Large intestine (tissue), 3 donors: ENCODE measurements around the gene RETREG1. TPM values are rescaled to one million over a fixed set of nuclear protein-coding genes. Genes with fewer than 3 reads are reported as not detected.
"Not testable (repeated sequence)": the region's sequence is repeated elsewhere in the genome, so short reads cannot be mapped to it uniquely, and the experiment has no call there.

Experiments used
- DNase-seq, 2 donors: peaks; one replicate each; pipeline versions ENCODE4 v3.0.0 to v3.0.0-alpha.2; 2013
- H3K27ac ChIP-seq: one replicate; pipeline ENCODE4 v1.5.1; 2013; ENCODE audit warnings: low read length
- H3K27me3 ChIP-seq: 2 replicates; pipeline ENCODE4 v1.6.1; 2013; ENCODE audit warnings: low read length; ENCODE audit not compliant: control insufficient read depth, insufficient read depth
- H3K36me3 ChIP-seq: 2 replicates; pipeline ENCODE4 v1.6.1; 2013; ENCODE audit warnings: low read length; ENCODE audit not compliant: control insufficient read depth, insufficient read depth
- H3K4me1 ChIP-seq: one replicate; pipeline ENCODE4 v1.6.1; 2013; ENCODE audit warnings: low read length; ENCODE audit not compliant: control insufficient read depth, insufficient read depth
- H3K4me3 ChIP-seq: one replicate; pipeline ENCODE4 v1.5.1; 2013; ENCODE audit warnings: low read length
- H3K9me3 ChIP-seq: one replicate; pipeline ENCODE4 v1.6.1; 2013; ENCODE audit warnings: mild to moderate bottlenecking, low read depth, low read length, moderate library complexity; ENCODE audit not compliant: control insufficient read depth
- WGBS: methylation state at CpG from one replicate; pipeline ENCODE4 v1.1.5; 2013; ENCODE audit warnings: low lambda C conversion rate; ENCODE audit not compliant: insufficient coverage; 5-methylcytosine and 5-hydroxymethylcytosine counted together
- polyA plus RNA-seq: library from polyadenylated mRNA; unstranded; fragments of 120-200 nt; gene quantifications from one replicate; pipeline ENCODE4 v1.2.1, GENCODE V29; 2013

The RETREG1 gene
- polyA plus RNA-seq, 1 donor, result 27.0 TPM

DNA sequence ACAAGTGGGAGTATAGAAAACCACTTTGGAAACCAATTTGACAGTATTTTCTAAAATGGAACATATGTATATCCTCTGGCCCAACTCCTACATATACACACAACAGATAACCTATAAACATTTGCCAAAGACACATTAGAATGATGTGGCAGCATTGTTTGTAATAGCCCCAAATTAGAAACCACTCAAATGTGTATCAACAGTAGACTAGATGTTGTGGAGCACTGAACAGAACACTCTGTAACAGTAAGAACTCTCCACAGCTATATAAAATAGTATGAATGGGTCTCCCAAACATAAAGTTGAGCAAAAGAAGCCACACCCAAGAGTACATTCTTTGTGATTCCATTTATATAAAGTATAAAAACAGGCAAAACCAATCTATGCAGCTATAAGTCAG lies 157.3 kb downstream of the RETREG1 start:
- DNase-seq, result no peak
- Histone ChIP-seq H3K4me1 (peaks cover 19% of the 10 kb centered on the region), H3K4me3 (no peak overlapping the region), H3K36me3 (peaks cover 66% of the 10 kb centered on the region), H3K27me3 (no peaks in the 10 kb centered on the region), H3K27ac (no peak overlapping the region), H3K9me3 (no peaks in the 10 kb centered on the region)

DNA sequence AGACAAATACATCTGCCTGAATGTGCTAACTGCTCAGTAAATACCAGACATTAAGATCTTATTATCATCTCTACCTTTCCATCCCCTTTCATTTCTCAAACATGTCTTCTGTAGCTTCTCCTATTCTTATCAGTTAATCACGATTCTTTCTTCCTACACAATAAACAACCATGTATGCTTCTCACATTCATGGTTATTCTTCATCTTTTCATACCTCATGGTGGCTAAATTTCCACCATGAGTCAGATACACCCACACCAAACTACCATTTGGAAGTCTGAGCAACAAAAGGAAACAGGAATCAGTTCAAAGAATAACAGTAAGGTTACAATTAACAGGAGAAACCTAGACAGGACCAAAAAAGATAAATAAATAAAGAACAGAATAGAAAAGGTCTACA lies 158.9 kb downstream of the RETREG1 start:
- Histone ChIP-seq H3K4me3 (no peak overlapping the region), H3K27me3 (no peaks in the 10 kb centered on the region), H3K9me3 (no peaks in the 10 kb centered on the region), H3K27ac (peak overlapping the region; percentile 40), H3K36me3 (peaks cover 68% of the 10 kb centered on the region), H3K4me1 (peaks cover 7% of the 10 kb centered on the region)
- WGBS, result 83% methylated on average over 1 of the region's 1 CpG
- DNase-seq, result no peak

DNA sequence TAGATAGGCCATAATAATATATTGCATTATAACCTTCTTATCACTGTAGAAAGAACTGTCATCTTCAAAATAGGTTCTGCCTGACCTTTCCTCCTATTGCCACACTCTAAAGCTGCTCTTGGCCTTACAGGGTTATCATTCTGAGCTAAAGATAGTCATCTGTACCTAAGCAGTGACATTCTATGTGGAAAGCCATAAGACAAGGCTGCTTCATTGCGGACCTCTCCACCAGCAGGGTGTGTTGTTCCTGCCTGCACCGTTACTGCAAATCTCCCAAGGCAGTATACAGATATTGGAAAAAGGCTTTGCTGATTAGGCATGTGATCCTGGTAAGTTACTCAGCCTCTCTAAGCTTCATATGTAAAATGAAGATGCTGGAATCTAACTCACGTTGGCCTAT lies 159.3 kb downstream of the RETREG1 start:
- H3K4me1 ChIP-seq, result peaks cover 6% of the 10 kb centered on the region
- H3K9me3 ChIP-seq, result no peaks in the 10 kb centered on the region
- no CpG with 5 or more reads among the region's 3 CpGs for WGBS
- peak overlapping the region; percentile 40 for H3K27ac ChIP-seq
- no peaks in the 10 kb centered on the region for H3K27me3 ChIP-seq
- peaks cover 67% of the 10 kb centered on the region for H3K36me3 ChIP-seq
- DNase-seq, result no peak
- no peak overlapping the region for H3K4me3 ChIP-seq

- no CpG with 5 or more reads among the region's 4 CpGs for WGBS
- Histone ChIP-seq H3K4me3 (no peak overlapping the region), H3K27me3 (no peaks in the 10 kb centered on the region), H3K27ac (peak overlapping the region; percentile 51), H3K4me1 (peaks cover 6% of the 10 kb centered on the region), H3K36me3 (peaks cover 67% of the 10 kb centered on the region), H3K9me3 (no peaks in the 10 kb centered on the region)
- peak in 1 of 2 donors; percentile 39 for DNase-seq
Observed at GRCh38 chr5:16456103-16456832, 160.5 kb downstream of the RETREG1 start.

GRCh38 chr5:16455668-16456067 lies 161.1 kb downstream of the RETREG1 start:
- no peak for DNase-seq
- Histone ChIP-seq H3K4me3 (no peak overlapping the region), H3K27ac (no peak overlapping the region), H3K9me3 (no peaks in the 10 kb centered on the region), H3K36me3 (peaks cover 67% of the 10 kb centered on the region), H3K4me1 (peaks cover 6% of the 10 kb centered on the region), H3K27me3 (no peaks in the 10 kb centered on the region)
- no CpG with 5 or more reads among the region's 5 CpGs for WGBS

GRCh38 chr5:16454686-16455085 lies 162.1 kb downstream of the RETREG1 start:
- no peaks in the 10 kb centered on the region for H3K9me3 ChIP-seq
- H3K4me1 ChIP-seq, result peaks cover 6% of the 10 kb centered on the region
- DNase-seq, result no peak
- WGBS, result no CpG with 5 or more reads among the region's 4 CpGs
- H3K4me3 ChIP-seq, result no peak overlapping the region
- peaks cover 71% of the 10 kb centered on the region for H3K36me3 ChIP-seq
- no peaks in the 10 kb centered on the region for H3K27me3 ChIP-seq
- no peak overlapping the region for H3K27ac ChIP-seq

GRCh38 chr5:16453609-16454008 lies 163.2 kb downstream of the RETREG1 start:
- DNase-seq, result no peak
- Histone ChIP-seq H3K36me3 (peaks cover 80% of the 10 kb centered on the region), H3K9me3 (no peaks in the 10 kb centered on the region), H3K27ac (no peak overlapping the region), H3K4me3 (no peak overlapping the region), H3K27me3 (no peaks in the 10 kb centered on the region), H3K4me1 (peaks cover 6% of the 10 kb centered on the region)

- H3K27me3 ChIP-seq, result no peaks in the 10 kb centered on the region
- H3K9me3 ChIP-seq, result no peaks in the 10 kb centered on the region
- no peak overlapping the region for H3K27ac ChIP-seq
- DNase-seq, result no peak
- WGBS, result 89% methylated on average over 1 of the region's 2 CpGs
- no peak overlapping the region for H3K4me3 ChIP-seq
- peaks cover 61% of the 10 kb centered on the region for H3K36me3 ChIP-seq
- H3K4me1 ChIP-seq, result no peaks in the 10 kb centered on the region
Observed at GRCh38 chr5:16450163-16450562, 166.6 kb downstream of the RETREG1 start.

DNA sequence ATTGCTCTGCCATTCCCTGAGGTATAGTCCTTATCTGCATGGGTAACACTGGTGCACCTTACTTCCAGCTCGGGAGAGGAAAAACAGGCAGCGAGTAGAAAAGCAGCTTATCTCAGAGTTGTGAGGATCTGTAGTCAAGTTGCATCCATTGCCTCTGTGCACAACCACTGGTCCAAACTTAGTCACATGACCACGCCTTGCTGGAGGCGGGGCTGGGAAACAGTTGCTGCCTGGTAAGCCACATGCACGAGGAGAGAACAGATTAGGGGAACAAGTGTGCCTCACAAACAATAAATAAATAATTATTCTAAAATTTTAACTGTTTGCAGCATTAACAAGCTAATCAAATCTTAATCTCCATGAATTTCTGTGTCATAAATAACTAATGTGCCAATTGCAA lies 169.8 kb downstream of the RETREG1 start:
- no peak overlapping the region for H3K4me3 ChIP-seq
- no peaks in the 10 kb centered on the region for H3K9me3 ChIP-seq
- no CpG with 5 or more reads among the region's 5 CpGs for WGBS
- peaks cover 42% of the 10 kb centered on the region for H3K36me3 ChIP-seq
- no peak overlapping the region for H3K27ac ChIP-seq
- no peaks in the 10 kb centered on the region for H3K4me1 ChIP-seq
- DNase-seq, result no peak
- no peaks in the 10 kb centered on the region for H3K27me3 ChIP-seq

DNA sequence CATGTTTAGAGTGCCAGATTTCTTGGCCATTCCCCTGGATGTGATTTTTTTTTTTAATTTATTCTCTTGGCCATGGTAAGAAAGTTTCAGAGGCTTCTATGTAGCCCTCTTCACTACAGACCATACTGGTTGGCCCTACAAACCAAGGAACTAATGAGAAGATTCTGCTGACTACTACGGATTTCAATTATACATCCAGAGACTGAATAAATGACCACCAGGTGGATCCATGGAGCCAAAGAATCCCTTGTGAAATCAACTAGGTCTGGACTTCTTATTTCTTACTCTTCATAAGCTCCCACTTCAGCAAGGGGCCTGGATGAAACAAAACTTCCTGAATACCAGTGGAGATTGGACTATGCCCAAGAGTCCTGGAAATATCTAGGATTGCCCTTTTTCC lies 178.8 kb downstream of the RETREG1 start:
- Histone ChIP-seq H3K4me1 (no peaks in the 10 kb centered on the region), H3K4me3 (no peak overlapping the region), H3K9me3 (peaks cover 3% of the 10 kb centered on the region), H3K27me3 (no peaks in the 10 kb centered on the region), H3K27ac (no peak overlapping the region), H3K36me3 (no peaks in the 10 kb centered on the region)
- no peak for DNase-seq
- WGBS, result no CpG with 5 or more reads among the region's 1 CpG

- H3K4me3 ChIP-seq, result not testable (repeated sequence)
Observed at GRCh38 chr5:16436065-16436682, 180.6 kb downstream of the RETREG1 start.

More at GRCh38 chr5:16436065-16436682, 180.6 kb downstream of the RETREG1 start:
- H3K4me1 ChIP-seq, H3K9me3 ChIP-seq, H3K27me3 ChIP-seq, H3K36me3 ChIP-seq, DNase-seq, H3K27ac ChIP-seq: not testable (repeated sequence)
- WGBS, result no CpG with 5 or more reads among the region's 28 CpGs
